Hepatocyte (in vitro differentiated cells): ENCODE data around the gene TRABD2A. TPM values are rescaled to one million over a fixed set of nuclear protein-coding genes. Genes with fewer than 3 reads are reported as not detected.

Experiments
- DNase-seq: peaks from one replicate; pipeline ENCODE4 v3.0.0-alpha.2; 2016; ENCODE audit warnings: low spot score
- H2AFZ ChIP-seq: fragments of 200-600 bp; sonication (generic); 2 replicates; pipeline ENCODE4 v1.6.0; 2016; ENCODE audit warnings: antibody characterized with exemption, mild to moderate bottlenecking
- H3K27ac ChIP-seq: fragments of 200-600 bp; sonication (generic); 2 replicates; pipeline ENCODE4 v1.5.1; 2016; ENCODE audit warnings: mild to moderate bottlenecking
- H3K27me3 ChIP-seq: fragments of 200-600 bp; sonication (generic); 2 replicates; pipeline ENCODE4 v1.6.1; 2016
- H3K36me3 ChIP-seq: fragments of 200-600 bp; sonication (generic); replicated peaks from 2 replicates; pipeline ENCODE4 v1.5.1; 2016; ENCODE audit warnings: low read depth; ENCODE audit not compliant: insufficient read depth
- H3K4me1 ChIP-seq: fragments of 200-600 bp; sonication (generic); 2 replicates; pipeline ENCODE4 v1.5.1; 2016; ENCODE audit warnings: mild to moderate bottlenecking, moderate library complexity; ENCODE audit not compliant: insufficient read depth
- H3K4me2 ChIP-seq: fragments of 200-600 bp; sonication (generic); 2 replicates; pipeline ENCODE4 v1.6.0; 2016
- H3K4me3 ChIP-seq: fragments of 200-600 bp; sonication (generic); 2 replicates; pipeline ENCODE4 v1.5.1; 2016; ENCODE audit warnings: mild to moderate bottlenecking
- H3K79me2 ChIP-seq: fragments of 200-600 bp; sonication (generic); 2 replicates; pipeline ENCODE4 v1.6.0; 2017; ENCODE audit warnings: mild to moderate bottlenecking
- H3K9me2 ChIP-seq: fragments of 200-600 bp; sonication (generic); replicated peaks from 2 replicates; pipeline ENCODE4 v1.6.0; 2017; ENCODE audit warnings: mild to moderate bottlenecking; ENCODE audit not compliant: insufficient read depth
- H3K9me3 ChIP-seq: fragments of 200-600 bp; sonication (generic); 2 replicates; pipeline ENCODE4 v1.5.1; 2016; ENCODE audit warnings: low read depth, mild to moderate bottlenecking
- H4K20me1 ChIP-seq: fragments of 200-600 bp; sonication (generic); 2 replicates; pipeline ENCODE4 v1.6.0; 2016; ENCODE audit warnings: mild to moderate bottlenecking; ENCODE audit not compliant: insufficient read depth, poor library complexity, severe bottlenecking
- EZH2 ChIP-seq: fragments of 200-600 bp; sonication (generic); IDR thresholded peaks from 2 replicates; pipeline ENCODE4 v1.6.1; 2016; ENCODE audit warnings: antibody characterized with exemption, mild to moderate bottlenecking, borderline replicate concordance
- EZH2phosphoT487 ChIP-seq: fragments of 200-600 bp; sonication (generic); IDR thresholded peaks from one replicate; pipeline ENCODE4 v1.6.1; 2018; ENCODE audit warnings: antibody characterized with exemption, mild to moderate bottlenecking, low read depth, moderate library complexity; ENCODE audit not compliant: unreplicated experiment, severe bottlenecking
- WGBS: methylation state at CpG from one replicate; pipeline ENCODE4 v1.1.6; 2016; ENCODE audit warnings: low lambda C conversion rate; ENCODE audit errors: missing lambda C conversion rate; 5-methylcytosine and 5-hydroxymethylcytosine counted together
- polyA plus RNA-seq: library from polyadenylated mRNA; unstranded; fragments of >200 nt; fragmentation: Nextera tagmentation; extraction: Ambion mirVana; gene quantifications from 2 replicates; pipeline ENCODE4 v1.2.1, GENCODE V29; 2016
- total RNA-seq: library from RNA; depleted of rRNA; stranded (reverse); fragments of >200 nt; gene quantifications from 2 replicates; pipeline ENCODE4 v1.2.3, GENCODE V29; 2014
- TF ChIP-seq, protein P1 (sequence below): fragments of 200-600 bp; sonication (generic); IDR thresholded peaks from 2 replicates; pipeline ENCODE4 v1.5.1; 2016; ENCODE audit warnings: antibody characterized with exemption, mild to moderate bottlenecking; ENCODE audit not compliant: poor library complexity

TRABD2A gene
- total and polyA plus RNA-seq, 2 experiments from 2014 or later: 2.2 to 2.9 TPM

GRCh38 chr2:84838434-84839145, 42.3 kb downstream of the TRABD2A start:
- Histone ChIP-seq H3K27me3 (no peaks in the 10 kb centered on the region), H3K4me1 (peaks cover 4% of the 10 kb centered on the region), H2AFZ (no peak overlapping the region), H3K4me2 (no peak overlapping the region), H4K20me1 (no peaks in the 10 kb centered on the region), H3K4me3 (no peak overlapping the region), H3K9me2 (no peaks in the 10 kb centered on the region), H3K79me2 (no peaks in the 10 kb centered on the region), H3K27ac (no peak overlapping the region), H3K36me3 (no peaks in the 10 kb centered on the region), H3K9me3 (no peaks in the 10 kb centered on the region)
- TF ChIP-seq EZH2: no peak
- no peak for TF ChIP-seq EZH2phosphoT487
- TF ChIP-seq, protein P1, sequence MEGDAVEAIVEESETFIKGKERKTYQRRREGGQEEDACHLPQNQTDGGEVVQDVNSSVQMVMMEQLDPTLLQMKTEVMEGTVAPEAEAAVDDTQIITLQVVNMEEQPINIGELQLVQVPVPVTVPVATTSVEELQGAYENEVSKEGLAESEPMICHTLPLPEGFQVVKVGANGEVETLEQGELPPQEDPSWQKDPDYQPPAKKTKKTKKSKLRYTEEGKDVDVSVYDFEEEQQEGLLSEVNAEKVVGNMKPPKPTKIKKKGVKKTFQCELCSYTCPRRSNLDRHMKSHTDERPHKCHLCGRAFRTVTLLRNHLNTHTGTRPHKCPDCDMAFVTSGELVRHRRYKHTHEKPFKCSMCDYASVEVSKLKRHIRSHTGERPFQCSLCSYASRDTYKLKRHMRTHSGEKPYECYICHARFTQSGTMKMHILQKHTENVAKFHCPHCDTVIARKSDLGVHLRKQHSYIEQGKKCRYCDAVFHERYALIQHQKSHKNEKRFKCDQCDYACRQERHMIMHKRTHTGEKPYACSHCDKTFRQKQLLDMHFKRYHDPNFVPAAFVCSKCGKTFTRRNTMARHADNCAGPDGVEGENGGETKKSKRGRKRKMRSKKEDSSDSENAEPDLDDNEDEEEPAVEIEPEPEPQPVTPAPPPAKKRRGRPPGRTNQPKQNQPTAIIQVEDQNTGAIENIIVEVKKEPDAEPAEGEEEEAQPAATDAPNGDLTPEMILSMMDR: no peak
- 85% methylated on average over 2 of the region's 2 CpGs for WGBS
- DNase-seq: no peak

GRCh38 chr2:84836215-84836614, 44.7 kb downstream of the TRABD2A start:
- Histone ChIP-seq H4K20me1 (no peaks in the 10 kb centered on the region), H3K9me2 (no peaks in the 10 kb centered on the region), H3K27me3 (no peaks in the 10 kb centered on the region), H3K9me3 (no peaks in the 10 kb centered on the region), H2AFZ (no peak overlapping the region), H3K4me1 (peaks cover 4% of the 10 kb centered on the region), H3K27ac (no peak overlapping the region), H3K79me2 (no peaks in the 10 kb centered on the region), H3K4me2 (no peak overlapping the region), H3K36me3 (no peaks in the 10 kb centered on the region), H3K4me3 (no peak overlapping the region)
- DNase-seq: no peak
- TF ChIP-seq, protein P1: no peak
- no peak for TF ChIP-seq EZH2
- no peak for TF ChIP-seq EZH2phosphoT487
- 54% methylated on average over 2 of the region's 2 CpGs for WGBS

DNA sequence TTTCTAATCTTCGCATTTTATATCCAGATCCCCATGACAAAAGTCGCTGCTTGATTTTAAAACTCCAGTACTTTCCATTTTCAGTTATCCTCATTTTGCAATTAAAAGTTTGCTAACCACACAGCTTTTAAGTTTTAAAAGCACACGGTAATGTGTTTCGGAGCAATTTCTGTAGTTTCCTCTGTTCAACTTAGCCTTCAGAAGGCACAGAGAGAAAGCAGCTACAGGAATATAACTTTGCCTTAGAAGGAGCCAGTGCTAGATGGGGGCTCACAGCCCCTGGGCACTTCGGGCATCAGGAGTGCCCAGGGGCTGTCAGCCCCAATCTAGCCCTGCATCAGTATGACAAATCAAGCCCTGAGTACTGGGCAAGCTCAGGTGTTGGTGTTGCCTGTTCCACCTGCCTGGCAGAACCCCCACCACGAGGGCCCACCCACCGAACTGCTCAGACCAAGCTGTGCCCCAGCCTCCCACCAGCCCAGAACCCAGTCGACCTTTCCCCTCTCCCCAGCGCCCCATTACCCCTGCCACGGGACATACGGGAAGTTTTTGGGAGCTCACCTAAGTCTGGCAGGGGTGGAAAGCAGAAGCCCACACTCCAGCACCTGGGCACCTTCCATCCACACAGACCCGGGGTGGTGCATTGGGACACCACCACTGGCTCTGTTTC, 47.3 kb downstream of the TRABD2A start:
- no peaks in the 10 kb centered on the region for H3K27me3 ChIP-seq
- TF ChIP-seq, protein P1: no peak
- TF ChIP-seq EZH2 (no peak), EZH2phosphoT487 (no peak)
- H3K79me2 ChIP-seq: no peaks in the 10 kb centered on the region
- peaks cover 4% of the 10 kb centered on the region for H3K4me1 ChIP-seq
- no peak overlapping the region for H3K4me2 ChIP-seq
- no peaks in the 10 kb centered on the region for H4K20me1 ChIP-seq
- H3K27ac ChIP-seq: no peak overlapping the region
- H3K9me3 ChIP-seq: no peaks in the 10 kb centered on the region
- no peak for DNase-seq
- H3K4me3 ChIP-seq: no peak overlapping the region
- H3K9me2 ChIP-seq: no peaks in the 10 kb centered on the region
- no peaks in the 10 kb centered on the region for H3K36me3 ChIP-seq
- WGBS: 89% methylated on average over 11 of the region's 12 CpGs
- no peak overlapping the region for H2AFZ ChIP-seq
